ENCODE measurements around the gene FGF6. TPM values are rescaled to one million over a fixed set of nuclear protein-coding genes. Genes with fewer than 3 reads are reported as not detected.

The FGF6 gene
- polyA plus RNA-seq, 1 donor (not counting 4 experiments of a cell fraction or from before 2014, with no cell fraction given) = not detected

DNA sequence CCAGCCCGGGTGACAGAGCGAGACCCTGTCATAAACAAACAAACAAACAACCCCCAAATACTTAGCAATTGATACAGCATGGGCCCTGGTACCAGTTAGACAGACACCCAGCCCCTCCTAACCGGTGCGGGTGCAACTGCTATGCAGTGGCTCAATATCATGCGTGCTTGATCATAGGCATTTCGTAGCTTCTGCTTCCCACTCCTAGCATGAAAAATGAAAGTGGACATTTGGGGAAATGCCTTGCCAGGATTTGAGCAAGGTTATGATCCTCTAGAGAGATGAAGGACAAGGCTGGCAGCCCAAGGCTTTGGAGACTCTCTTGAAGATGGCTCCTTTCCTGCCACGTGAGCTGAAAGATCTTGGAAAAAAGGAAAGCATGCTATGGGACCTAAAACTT lies 13.7 kb downstream of the FGF6 start:
- DNase-seq (ENCODE audit: low read depth, low spot score) (no peak), FAIRE-seq (no peak)
- dilution Hi-C loops (cut with MboI; ENCODE audit: extremely low pct_ligation_motif_present, low sequenced_read_pairs) = no loop called here
- no peaks in the 10 kb centered on the region for H3K9me3 ChIP-seq (ENCODE audit: control insufficient read depth, low read depth, low read length)
- H4K20me1 ChIP-seq (ENCODE audit: control insufficient read depth, extremely low read depth, insufficient read depth, low read length) = no peaks in the 10 kb centered on the region
- H3K36me3 ChIP-seq (ENCODE audit: control insufficient read depth in 2 of 2, extremely low read depth in 1 of 2, insufficient read depth in 2 of 2, low read length in 2 of 2) = no peaks in the 10 kb centered on the region
- no peaks in the 10 kb centered on the region for H3K4me1 ChIP-seq (ENCODE audit: control insufficient read depth, extremely low read depth, insufficient read depth, low read length)
- no peaks in the 10 kb centered on the region for H3K27me3 ChIP-seq (ENCODE audit: control insufficient read depth, extremely low read depth, insufficient read depth, low read length)
- H2AFZ ChIP-seq (ENCODE audit: control insufficient read depth, low read length) = no peak overlapping the region
- no peak overlapping the region for H3K4me2 ChIP-seq (ENCODE audit: control insufficient read depth, extremely low read depth, insufficient read depth, low read depth, low read length)
- no peak overlapping the region for H3K27ac ChIP-seq (ENCODE audit: control insufficient read depth, insufficient read depth, low read length)
- H3K9me1 ChIP-seq (ENCODE audit: control insufficient read depth, extremely low read depth, insufficient read depth, low read length) = no peaks in the 10 kb centered on the region
- H3K9ac ChIP-seq (ENCODE audit: control insufficient read depth, extremely low read depth, insufficient read depth, low read length) = no peak overlapping the region
- H3K4me3 ChIP-seq (ENCODE audit: control insufficient read depth in 2 of 3, extremely low read depth in 1 of 3, insufficient read depth in 2 of 3, low read depth in 1 of 3, low read length in 3 of 3) = no peak overlapping the region
- H3K79me2 ChIP-seq (ENCODE audit: control insufficient read depth, insufficient read depth, low read length) = no peaks in the 10 kb centered on the region
- TF ChIP-seq EZH2 (IDR thresholded peaks at IDR 0.05; ENCODE audit: low read length) = no peak
- TF ChIP-seq, protein P1, sequence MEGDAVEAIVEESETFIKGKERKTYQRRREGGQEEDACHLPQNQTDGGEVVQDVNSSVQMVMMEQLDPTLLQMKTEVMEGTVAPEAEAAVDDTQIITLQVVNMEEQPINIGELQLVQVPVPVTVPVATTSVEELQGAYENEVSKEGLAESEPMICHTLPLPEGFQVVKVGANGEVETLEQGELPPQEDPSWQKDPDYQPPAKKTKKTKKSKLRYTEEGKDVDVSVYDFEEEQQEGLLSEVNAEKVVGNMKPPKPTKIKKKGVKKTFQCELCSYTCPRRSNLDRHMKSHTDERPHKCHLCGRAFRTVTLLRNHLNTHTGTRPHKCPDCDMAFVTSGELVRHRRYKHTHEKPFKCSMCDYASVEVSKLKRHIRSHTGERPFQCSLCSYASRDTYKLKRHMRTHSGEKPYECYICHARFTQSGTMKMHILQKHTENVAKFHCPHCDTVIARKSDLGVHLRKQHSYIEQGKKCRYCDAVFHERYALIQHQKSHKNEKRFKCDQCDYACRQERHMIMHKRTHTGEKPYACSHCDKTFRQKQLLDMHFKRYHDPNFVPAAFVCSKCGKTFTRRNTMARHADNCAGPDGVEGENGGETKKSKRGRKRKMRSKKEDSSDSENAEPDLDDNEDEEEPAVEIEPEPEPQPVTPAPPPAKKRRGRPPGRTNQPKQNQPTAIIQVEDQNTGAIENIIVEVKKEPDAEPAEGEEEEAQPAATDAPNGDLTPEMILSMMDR (optimal IDR thresholded peaks at IDR 0.05 in 1 of 3, IDR thresholded peaks at IDR 0.05 in 1 of 3, conservative IDR thresholded peaks at IDR 0.05 in 1 of 3; ENCODE audit: extremely low read depth in 1 of 3, insufficient read depth in 2 of 3, low read length in 3 of 3) = no peak

DNA sequence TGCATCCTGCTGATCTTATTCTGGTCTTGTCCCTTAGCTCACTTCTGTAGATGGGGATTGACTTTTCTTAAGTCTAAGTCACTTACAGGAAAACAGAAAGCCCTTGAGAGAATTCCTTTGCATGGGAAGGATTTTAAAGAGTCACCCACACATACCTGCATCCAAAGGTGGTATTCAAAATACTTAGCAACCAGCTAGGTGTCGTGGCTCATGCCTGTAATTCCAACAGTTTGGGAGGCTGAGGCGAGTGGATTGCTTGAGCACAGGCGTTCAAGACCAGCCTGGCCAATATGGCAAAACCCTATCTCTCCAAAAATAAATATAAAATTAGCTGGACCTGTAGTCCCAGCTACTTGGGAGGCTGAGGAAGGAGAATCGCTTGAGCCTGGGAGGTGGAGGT lies 14.2 kb downstream of the FGF6 start:
- H3K79me2 ChIP-seq (ENCODE audit: control insufficient read depth, insufficient read depth, low read length) = no peaks in the 10 kb centered on the region
- H3K4me2 ChIP-seq (ENCODE audit: control insufficient read depth, extremely low read depth, insufficient read depth, low read depth, low read length) = no peak overlapping the region
- no peak overlapping the region for H3K27ac ChIP-seq (ENCODE audit: control insufficient read depth, insufficient read depth, low read length)
- no peaks in the 10 kb centered on the region for H3K36me3 ChIP-seq (ENCODE audit: control insufficient read depth in 2 of 2, extremely low read depth in 1 of 2, insufficient read depth in 2 of 2, low read length in 2 of 2)
- no peak for FAIRE-seq
- TF ChIP-seq EZH2 (IDR thresholded peaks at IDR 0.05; ENCODE audit: low read length) = no peak
- TF ChIP-seq, protein P1 (optimal IDR thresholded peaks at IDR 0.05 in 1 of 3, IDR thresholded peaks at IDR 0.05 in 1 of 3, conservative IDR thresholded peaks at IDR 0.05 in 1 of 3; ENCODE audit: extremely low read depth in 1 of 3, insufficient read depth in 2 of 3, low read length in 3 of 3) = no peak
- H4K20me1 ChIP-seq (ENCODE audit: control insufficient read depth, extremely low read depth, insufficient read depth, low read length) = no peaks in the 10 kb centered on the region
- H3K9ac ChIP-seq (ENCODE audit: control insufficient read depth, extremely low read depth, insufficient read depth, low read length) = no peak overlapping the region
- no peak for DNase-seq (ENCODE audit: low read depth, low spot score)
- H2AFZ ChIP-seq (ENCODE audit: control insufficient read depth, low read length) = no peak overlapping the region
- dilution Hi-C loops (cut with MboI; ENCODE audit: extremely low pct_ligation_motif_present, low sequenced_read_pairs) = no loop called here
- no peaks in the 10 kb centered on the region for H3K4me1 ChIP-seq (ENCODE audit: control insufficient read depth, extremely low read depth, insufficient read depth, low read length)
- no peaks in the 10 kb centered on the region for H3K9me1 ChIP-seq (ENCODE audit: control insufficient read depth, extremely low read depth, insufficient read depth, low read length)
- H3K4me3 ChIP-seq (ENCODE audit: control insufficient read depth in 2 of 3, extremely low read depth in 1 of 3, insufficient read depth in 2 of 3, low read depth in 1 of 3, low read length in 3 of 3) = no peak overlapping the region
- H3K27me3 ChIP-seq (ENCODE audit: control insufficient read depth, extremely low read depth, insufficient read depth, low read length) = no peaks in the 10 kb centered on the region
- H3K9me3 ChIP-seq (ENCODE audit: control insufficient read depth, low read depth, low read length) = no peaks in the 10 kb centered on the region
